ENCODE results near the gene RAB8B.

The RAB8B gene

GRCh38 chr15:63185206-63185605 lies 4.2 kb upstream of the RAB8B start:
- H3K36me3 ChIP-seq (ENCODE audit: control insufficient read depth, insufficient read depth, low read length): no peaks in the 10 kb centered on the region
- no peaks in the 10 kb centered on the region for H3K9me3 ChIP-seq (ENCODE audit: control insufficient read depth, insufficient read depth, low read length)
- H3K27ac ChIP-seq (ENCODE audit: low read depth, low read length): no peak overlapping the region
- no peak overlapping the region for H3K4me3 ChIP-seq (ENCODE audit: low read depth, low read length)
- H3K4me1 ChIP-seq (ENCODE audit: control insufficient read depth, insufficient read depth, low read length): peaks cover 10% of the 10 kb centered on the region
- no peaks in the 10 kb centered on the region for H3K27me3 ChIP-seq (ENCODE audit: control insufficient read depth, insufficient read depth, low read length)
- no peak overlapping the region for H3K9ac ChIP-seq (ENCODE audit: low read depth, low read length)

DNA sequence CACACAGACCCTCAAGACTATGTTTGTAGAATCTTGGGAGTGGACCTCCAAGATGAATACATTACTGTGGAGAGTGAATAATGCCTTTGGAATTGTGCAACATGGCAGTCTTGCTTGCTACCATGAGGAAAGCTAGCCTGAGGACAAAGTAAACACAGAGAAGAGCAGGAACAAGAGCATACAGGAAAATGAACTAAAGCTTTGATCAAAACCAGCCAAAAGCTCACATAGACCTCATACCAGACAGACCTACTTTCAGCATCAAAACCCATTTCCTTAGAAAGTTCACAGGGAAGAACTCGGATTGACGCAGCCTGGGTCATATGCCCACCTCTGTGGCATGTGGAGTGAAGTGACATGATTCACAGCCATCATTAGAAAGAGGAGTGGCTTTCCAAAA lies 3.3 kb upstream of the RAB8B start:
- Histone ChIP-seq H3K9ac (ENCODE audit: low read depth, low read length) (no peak overlapping the region), H3K36me3 (ENCODE audit: control insufficient read depth, insufficient read depth, low read length) (no peaks in the 10 kb centered on the region), H3K27ac (ENCODE audit: low read depth, low read length) (no peak overlapping the region), H3K4me3 (ENCODE audit: low read depth, low read length) (no peak overlapping the region), H3K4me1 (ENCODE audit: control insufficient read depth, insufficient read depth, low read length) (peaks cover 18% of the 10 kb centered on the region), H3K9me3 (ENCODE audit: control insufficient read depth, insufficient read depth, low read length) (no peaks in the 10 kb centered on the region), H3K27me3 (ENCODE audit: control insufficient read depth, insufficient read depth, low read length) (no peaks in the 10 kb centered on the region)

- Histone ChIP-seq H3K9me3 (ENCODE audit: control insufficient read depth, insufficient read depth, low read length) (no peaks in the 10 kb centered on the region), H3K27ac (ENCODE audit: low read depth, low read length) (no peak overlapping the region), H3K4me3 (ENCODE audit: low read depth, low read length) (no peak overlapping the region), H3K36me3 (ENCODE audit: control insufficient read depth, insufficient read depth, low read length) (no peaks in the 10 kb centered on the region), H3K27me3 (ENCODE audit: control insufficient read depth, insufficient read depth, low read length) (no peaks in the 10 kb centered on the region), H3K9ac (ENCODE audit: low read depth, low read length) (no peak overlapping the region), H3K4me1 (ENCODE audit: control insufficient read depth, insufficient read depth, low read length) (peaks cover 23% of the 10 kb centered on the region)
Observed at GRCh38 chr15:63187589-63188226, 1.7 kb upstream of the RAB8B start.

GRCh38 chr15:63188247-63188925 lies 1.0 kb upstream of the RAB8B start:
- Histone ChIP-seq H3K4me1 (ENCODE audit: control insufficient read depth, insufficient read depth, low read length) (peaks cover 23% of the 10 kb centered on the region), H3K27ac (ENCODE audit: low read depth, low read length) (peak overlapping the region; percentile 72), H3K4me3 (ENCODE audit: low read depth, low read length) (peak overlapping the region; percentile 93), H3K9me3 (ENCODE audit: control insufficient read depth, insufficient read depth, low read length) (no peaks in the 10 kb centered on the region), H3K27me3 (ENCODE audit: control insufficient read depth, insufficient read depth, low read length) (no peaks in the 10 kb centered on the region), H3K9ac (ENCODE audit: low read depth, low read length) (peak overlapping the region; percentile 80), H3K36me3 (ENCODE audit: control insufficient read depth, insufficient read depth, low read length) (no peaks in the 10 kb centered on the region)

- H3K4me1 ChIP-seq (ENCODE audit: control insufficient read depth, insufficient read depth, low read length): peaks cover 34% of the 10 kb centered on the region
- H3K9me3 ChIP-seq (ENCODE audit: control insufficient read depth, insufficient read depth, low read length): no peaks in the 10 kb centered on the region
- H3K36me3 ChIP-seq (ENCODE audit: control insufficient read depth, insufficient read depth, low read length): no peaks in the 10 kb centered on the region
- no peak overlapping the region; the same call in 1 of the 2 replicates for H3K9ac ChIP-seq (ENCODE audit: low read depth, low read length)
- no peak overlapping the region for H3K27ac ChIP-seq (ENCODE audit: low read depth, low read length)
- no peaks in the 10 kb centered on the region for H3K27me3 ChIP-seq (ENCODE audit: control insufficient read depth, insufficient read depth, low read length)
- H3K4me3 ChIP-seq (ENCODE audit: low read depth, low read length): peak overlapping the region; percentile 93
Observed at GRCh38 chr15:63189941-63190768, 749 bp downstream of the RAB8B start.

DNA sequence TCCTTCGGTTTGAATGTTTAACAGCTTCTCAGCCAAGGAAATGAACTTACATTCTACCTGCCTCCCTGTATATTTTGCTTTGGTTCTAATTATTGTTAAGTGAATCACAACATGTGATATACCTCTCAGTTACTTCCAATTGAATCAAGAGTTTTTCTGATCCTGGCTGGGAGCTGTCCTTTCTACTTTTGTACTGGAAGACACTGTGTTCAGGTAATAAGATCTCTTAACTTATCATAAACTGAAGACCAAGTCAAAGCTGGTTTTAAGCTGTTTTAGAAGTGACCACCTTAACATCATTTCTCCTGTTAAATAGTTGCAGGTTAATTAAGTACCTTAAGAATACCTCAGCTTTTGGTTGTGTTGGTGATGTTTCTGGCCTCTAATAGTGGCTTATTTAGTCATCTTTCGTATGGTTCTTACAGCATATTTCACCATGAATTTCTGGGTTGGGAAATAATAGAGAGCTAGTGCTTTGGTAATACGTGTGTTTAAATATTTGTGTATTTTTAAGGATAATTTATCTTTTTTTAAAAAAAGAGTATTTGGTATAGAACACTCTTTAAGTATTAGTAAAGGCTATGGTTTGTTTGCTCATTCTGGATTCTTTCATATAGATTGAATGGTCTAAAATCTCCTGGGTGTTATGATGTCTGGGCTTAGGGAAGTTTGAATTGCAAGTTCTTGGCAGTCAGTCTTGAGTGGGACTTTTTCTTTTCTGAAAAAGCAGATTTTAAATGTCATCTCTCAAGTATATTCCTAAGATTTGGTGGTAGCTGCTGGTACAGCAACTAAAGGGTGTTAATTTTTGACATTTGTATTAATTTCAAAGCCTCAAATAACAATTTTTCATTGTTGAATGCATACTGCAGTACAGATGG lies 1.6 kb downstream of the RAB8B start:
- H3K36me3 ChIP-seq (ENCODE audit: control insufficient read depth, insufficient read depth, low read length): no peaks in the 10 kb centered on the region
- H3K9me3 ChIP-seq (ENCODE audit: control insufficient read depth, insufficient read depth, low read length): no peaks in the 10 kb centered on the region
- no peak overlapping the region for H3K27ac ChIP-seq (ENCODE audit: low read depth, low read length)
- peak overlapping the region; percentile 93 for H3K4me3 ChIP-seq (ENCODE audit: low read depth, low read length)
- H3K4me1 ChIP-seq (ENCODE audit: control insufficient read depth, insufficient read depth, low read length): peaks cover 43% of the 10 kb centered on the region
- no peaks in the 10 kb centered on the region for H3K27me3 ChIP-seq (ENCODE audit: control insufficient read depth, insufficient read depth, low read length)
- no peak overlapping the region for H3K9ac ChIP-seq (ENCODE audit: low read depth, low read length)

DNA sequence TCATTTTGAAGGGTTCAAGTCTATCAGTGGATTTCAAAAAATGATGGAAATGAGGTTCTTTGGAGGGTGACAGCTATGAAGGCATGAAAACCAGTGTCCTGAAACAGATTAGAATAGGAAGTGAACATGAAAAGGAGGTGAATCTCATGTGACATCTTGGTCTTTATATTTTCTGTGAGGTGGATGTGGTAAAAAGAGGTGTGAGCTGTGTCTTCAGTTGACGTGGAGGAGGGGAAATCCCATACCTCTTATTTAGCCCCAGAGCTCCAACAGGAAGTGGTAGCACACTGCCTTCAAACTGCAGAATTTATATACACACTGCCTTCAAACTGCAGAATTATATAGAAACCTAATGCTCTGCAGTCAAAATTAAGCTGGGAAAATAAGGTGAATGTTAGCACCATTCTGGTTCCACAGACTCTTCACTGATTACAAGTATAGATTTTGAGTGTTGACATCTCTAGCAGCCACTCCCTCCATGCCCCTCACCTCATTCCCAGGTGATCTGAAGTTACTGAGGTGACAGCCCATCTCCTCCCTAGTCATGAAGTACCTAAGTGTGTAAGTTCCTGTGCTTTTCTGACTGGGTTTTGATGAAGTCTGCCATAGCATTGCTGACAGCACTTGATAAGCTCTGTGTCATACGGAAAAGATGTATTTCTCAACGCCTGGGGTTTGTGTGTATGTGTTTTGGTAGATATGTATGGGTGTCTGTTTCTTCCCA lies 2.7 kb downstream of the RAB8B start:
- Histone ChIP-seq H3K9ac (ENCODE audit: low read depth, low read length) (no peak overlapping the region), H3K27ac (ENCODE audit: low read depth, low read length) (no peak overlapping the region), H3K27me3 (ENCODE audit: control insufficient read depth, insufficient read depth, low read length) (no peaks in the 10 kb centered on the region), H3K4me1 (ENCODE audit: control insufficient read depth, insufficient read depth, low read length) (peaks cover 53% of the 10 kb centered on the region), H3K36me3 (ENCODE audit: control insufficient read depth, insufficient read depth, low read length) (no peaks in the 10 kb centered on the region), H3K9me3 (ENCODE audit: control insufficient read depth, insufficient read depth, low read length) (no peaks in the 10 kb centered on the region), H3K4me3 (ENCODE audit: low read depth, low read length) (peak overlapping the region; percentile 93; the same call in 1 of the 2 replicates)

DNA sequence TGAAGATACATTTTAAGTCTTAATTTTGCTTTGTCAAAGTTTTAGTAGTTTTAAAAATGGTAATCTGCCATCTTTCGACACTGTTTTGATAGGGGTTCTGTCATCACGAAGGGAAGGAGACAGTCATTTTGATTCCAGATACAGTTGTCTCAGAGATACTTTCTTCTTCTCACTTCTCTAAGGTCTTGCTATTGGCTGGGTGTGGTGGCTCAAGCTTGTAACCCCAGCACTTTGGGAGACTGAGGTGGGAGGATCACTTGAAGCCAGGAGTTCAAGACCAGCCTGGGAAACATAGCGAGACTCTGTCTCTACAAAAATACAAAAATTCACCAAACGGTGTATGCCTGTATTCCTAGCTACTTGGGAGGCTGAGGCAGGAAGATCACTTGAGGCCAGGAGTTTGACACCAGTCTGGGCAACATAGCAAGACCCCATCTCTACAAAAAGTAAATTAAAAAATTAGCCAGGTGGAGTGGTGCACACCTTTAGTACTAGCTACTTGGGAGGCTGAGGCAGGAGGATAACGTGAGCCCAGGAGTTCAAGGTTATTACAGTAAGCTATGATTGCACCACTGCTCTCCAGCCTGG lies 3.3 kb downstream of the RAB8B start:
- no peaks in the 10 kb centered on the region for H3K27me3 ChIP-seq (ENCODE audit: control insufficient read depth, insufficient read depth, low read length)
- H3K4me1 ChIP-seq (ENCODE audit: control insufficient read depth, insufficient read depth, low read length): peaks cover 59% of the 10 kb centered on the region
- H3K9me3 ChIP-seq (ENCODE audit: control insufficient read depth, insufficient read depth, low read length): no peaks in the 10 kb centered on the region
- H3K4me3 ChIP-seq (ENCODE audit: low read depth, low read length): no peak overlapping the region
- no peaks in the 10 kb centered on the region for H3K36me3 ChIP-seq (ENCODE audit: control insufficient read depth, insufficient read depth, low read length)
- H3K9ac ChIP-seq (ENCODE audit: low read depth, low read length): no peak overlapping the region
- no peak overlapping the region for H3K27ac ChIP-seq (ENCODE audit: low read depth, low read length)

GRCh38 chr15:63194302-63194701 lies 4.9 kb downstream of the RAB8B start:
- H3K9ac ChIP-seq (ENCODE audit: low read depth, low read length): no peak overlapping the region
- peaks cover 66% of the 10 kb centered on the region for H3K4me1 ChIP-seq (ENCODE audit: control insufficient read depth, insufficient read depth, low read length)
- H3K27ac ChIP-seq (ENCODE audit: low read depth, low read length): no peak overlapping the region
- no peaks in the 10 kb centered on the region for H3K9me3 ChIP-seq (ENCODE audit: control insufficient read depth, insufficient read depth, low read length)
- H3K27me3 ChIP-seq (ENCODE audit: control insufficient read depth, insufficient read depth, low read length): no peaks in the 10 kb centered on the region
- H3K4me3 ChIP-seq (ENCODE audit: low read depth, low read length): no peak overlapping the region
- H3K36me3 ChIP-seq (ENCODE audit: control insufficient read depth, insufficient read depth, low read length): no peaks in the 10 kb centered on the region

All from HUES48 (cell line).